Measurements from ENCODE around the gene IGSF9.

The IGSF9 gene

GRCh38 chr1:159945483-159946241 is at the start of gene IGSF9:
TSS of gene IGSF9 (minus strand) at chr1:159945613. CDS start at chr1:159943454, 2,159 bp downstream.
- Histone ChIP-seq H3K27ac (ENCODE audit: low read depth in 2 of 2, low read length in 2 of 2) (peak within 1 kb of the TSS; percentile 67 to 72), H3K4me1 (ENCODE audit: control insufficient read depth in 2 of 2, insufficient read depth in 2 of 2, low read length in 2 of 2) (peaks cover 33 to 39% of the 10 kb centered on the region in 2 donors), H3K4me3 (ENCODE audit: low read length in 2 of 2) (peak within 1 kb of the TSS; percentile 66 to 76), H3K36me3 (ENCODE audit: control insufficient read depth in 2 of 2, insufficient read depth in 2 of 2, low read length in 2 of 2) (no peaks in the 10 kb centered on the region), H3K27me3 (ENCODE audit: control insufficient read depth in 2 of 2, insufficient read depth in 2 of 2, low read length in 2 of 2) (peaks cover 0 to 4% of the 10 kb centered on the region in 2 donors), H3K9me3 (ENCODE audit: control insufficient read depth in 2 of 2, low read length in 2 of 2) (no peaks in the 10 kb centered on the region), H3K9ac (ENCODE audit: low read depth in 1 of 2, low read length in 2 of 2) (peak within 1 kb of the TSS; percentile 56 to 73)

- H3K4me1 ChIP-seq (ENCODE audit: control insufficient read depth in 2 of 2, insufficient read depth in 2 of 2, low read length in 2 of 2): peaks cover 0 to 6% of the 10 kb centered on the region in 2 donors
- no peak overlapping the region for H3K4me3 ChIP-seq (ENCODE audit: low read length in 2 of 2)
- H3K27me3 ChIP-seq (ENCODE audit: control insufficient read depth in 2 of 2, insufficient read depth in 2 of 2, low read length in 2 of 2): no peaks in the 10 kb centered on the region
- H3K9me3 ChIP-seq (ENCODE audit: control insufficient read depth in 2 of 2, low read length in 2 of 2): no peaks in the 10 kb centered on the region
- H3K27ac ChIP-seq (ENCODE audit: low read depth in 2 of 2, low read length in 2 of 2): no peak overlapping the region
- no peaks in the 10 kb centered on the region for H3K36me3 ChIP-seq (ENCODE audit: control insufficient read depth in 2 of 2, insufficient read depth in 2 of 2, low read length in 2 of 2)
- no peak overlapping the region for H3K9ac ChIP-seq (ENCODE audit: low read depth in 1 of 2, low read length in 2 of 2)
Observed at GRCh38 chr1:159994896-159995295, 49.5 kb upstream of the IGSF9 start.

GRCh38 chr1:159993911-159994310 is 48.5 kb upstream of the IGSF9 start:
- Histone ChIP-seq H3K27me3 (ENCODE audit: control insufficient read depth in 2 of 2, insufficient read depth in 2 of 2, low read length in 2 of 2) (no peaks in the 10 kb centered on the region), H3K4me3 (ENCODE audit: low read length in 2 of 2) (no peak overlapping the region), H3K9ac (ENCODE audit: low read depth in 1 of 2, low read length in 2 of 2) (no peak overlapping the region), H3K4me1 (ENCODE audit: control insufficient read depth in 2 of 2, insufficient read depth in 2 of 2, low read length in 2 of 2) (peaks cover 0 to 6% of the 10 kb centered on the region in 2 donors), H3K36me3 (ENCODE audit: control insufficient read depth in 2 of 2, insufficient read depth in 2 of 2, low read length in 2 of 2) (no peaks in the 10 kb centered on the region), H3K27ac (ENCODE audit: low read depth in 2 of 2, low read length in 2 of 2) (no peak overlapping the region), H3K9me3 (ENCODE audit: control insufficient read depth in 2 of 2, low read length in 2 of 2) (no peaks in the 10 kb centered on the region)

- Histone ChIP-seq H3K4me1 (ENCODE audit: control insufficient read depth in 2 of 2, insufficient read depth in 2 of 2, low read length in 2 of 2) (peaks cover 0 to 6% of the 10 kb centered on the region in 2 donors), H3K27me3 (ENCODE audit: control insufficient read depth in 2 of 2, insufficient read depth in 2 of 2, low read length in 2 of 2) (no peaks in the 10 kb centered on the region), H3K27ac (ENCODE audit: low read depth in 2 of 2, low read length in 2 of 2) (no peak overlapping the region), H3K36me3 (ENCODE audit: control insufficient read depth in 2 of 2, insufficient read depth in 2 of 2, low read length in 2 of 2) (no peaks in the 10 kb centered on the region), H3K4me3 (ENCODE audit: low read length in 2 of 2) (no peak overlapping the region), H3K9me3 (ENCODE audit: control insufficient read depth in 2 of 2, low read length in 2 of 2) (no peaks in the 10 kb centered on the region), H3K9ac (ENCODE audit: low read depth in 1 of 2, low read length in 2 of 2) (no peak overlapping the region)
Observed at GRCh38 chr1:159992161-159992560, 46.7 kb upstream of the IGSF9 start.

- peaks cover 0 to 6% of the 10 kb centered on the region in 2 donors for H3K4me1 ChIP-seq (ENCODE audit: control insufficient read depth in 2 of 2, insufficient read depth in 2 of 2, low read length in 2 of 2)
- no peak overlapping the region for H3K27ac ChIP-seq (ENCODE audit: low read depth in 2 of 2, low read length in 2 of 2)
- no peaks in the 10 kb centered on the region for H3K27me3 ChIP-seq (ENCODE audit: control insufficient read depth in 2 of 2, insufficient read depth in 2 of 2, low read length in 2 of 2)
- H3K9me3 ChIP-seq (ENCODE audit: control insufficient read depth in 2 of 2, low read length in 2 of 2): no peaks in the 10 kb centered on the region
- no peak overlapping the region for H3K4me3 ChIP-seq (ENCODE audit: low read length in 2 of 2)
- H3K36me3 ChIP-seq (ENCODE audit: control insufficient read depth in 2 of 2, insufficient read depth in 2 of 2, low read length in 2 of 2): no peaks in the 10 kb centered on the region
- H3K9ac ChIP-seq (ENCODE audit: low read depth in 1 of 2, low read length in 2 of 2): no peak overlapping the region
Observed at GRCh38 chr1:159991513-159991912, 46.1 kb upstream of the IGSF9 start.

- no peak overlapping the region for H3K9ac ChIP-seq (ENCODE audit: low read depth in 1 of 2, low read length in 2 of 2)
- no peaks in the 10 kb centered on the region for H3K9me3 ChIP-seq (ENCODE audit: control insufficient read depth in 2 of 2, low read length in 2 of 2)
- no peaks in the 10 kb centered on the region for H3K27me3 ChIP-seq (ENCODE audit: control insufficient read depth in 2 of 2, insufficient read depth in 2 of 2, low read length in 2 of 2)
- no peak overlapping the region for H3K4me3 ChIP-seq (ENCODE audit: low read length in 2 of 2)
- H3K27ac ChIP-seq (ENCODE audit: low read depth in 2 of 2, low read length in 2 of 2): no peak overlapping the region
- H3K4me1 ChIP-seq (ENCODE audit: control insufficient read depth in 2 of 2, insufficient read depth in 2 of 2, low read length in 2 of 2): peaks cover 0 to 6% of the 10 kb centered on the region in 2 donors
- no peaks in the 10 kb centered on the region for H3K36me3 ChIP-seq (ENCODE audit: control insufficient read depth in 2 of 2, insufficient read depth in 2 of 2, low read length in 2 of 2)
Observed at GRCh38 chr1:159990005-159990404, 44.6 kb upstream of the IGSF9 start.

GRCh38 chr1:159989581-159989980 is 44.2 kb upstream of the IGSF9 start:
- H3K4me3 ChIP-seq (ENCODE audit: low read length in 2 of 2): no peak overlapping the region
- H3K27ac ChIP-seq (ENCODE audit: low read depth in 2 of 2, low read length in 2 of 2): no peak overlapping the region
- peaks cover 0 to 6% of the 10 kb centered on the region in 2 donors for H3K4me1 ChIP-seq (ENCODE audit: control insufficient read depth in 2 of 2, insufficient read depth in 2 of 2, low read length in 2 of 2)
- H3K36me3 ChIP-seq (ENCODE audit: control insufficient read depth in 2 of 2, insufficient read depth in 2 of 2, low read length in 2 of 2): no peaks in the 10 kb centered on the region
- no peak overlapping the region for H3K9ac ChIP-seq (ENCODE audit: low read depth in 1 of 2, low read length in 2 of 2)
- H3K27me3 ChIP-seq (ENCODE audit: control insufficient read depth in 2 of 2, insufficient read depth in 2 of 2, low read length in 2 of 2): no peaks in the 10 kb centered on the region
- H3K9me3 ChIP-seq (ENCODE audit: control insufficient read depth in 2 of 2, low read length in 2 of 2): no peaks in the 10 kb centered on the region

GRCh38 chr1:159988006-159988405 is 42.6 kb upstream of the IGSF9 start:
- Histone ChIP-seq H3K36me3 (ENCODE audit: control insufficient read depth in 2 of 2, insufficient read depth in 2 of 2, low read length in 2 of 2) (no peaks in the 10 kb centered on the region), H3K27ac (ENCODE audit: low read depth in 2 of 2, low read length in 2 of 2) (no peak overlapping the region), H3K4me1 (ENCODE audit: control insufficient read depth in 2 of 2, insufficient read depth in 2 of 2, low read length in 2 of 2) (peaks cover 0 to 6% of the 10 kb centered on the region in 2 donors), H3K9me3 (ENCODE audit: control insufficient read depth in 2 of 2, low read length in 2 of 2) (no peaks in the 10 kb centered on the region), H3K4me3 (ENCODE audit: low read length in 2 of 2) (no peak overlapping the region), H3K9ac (ENCODE audit: low read depth in 1 of 2, low read length in 2 of 2) (no peak overlapping the region), H3K27me3 (ENCODE audit: control insufficient read depth in 2 of 2, insufficient read depth in 2 of 2, low read length in 2 of 2) (no peaks in the 10 kb centered on the region)

GRCh38 chr1:159987186-159987585 is 41.8 kb upstream of the IGSF9 start:
- H3K27me3 ChIP-seq (ENCODE audit: control insufficient read depth in 2 of 2, insufficient read depth in 2 of 2, low read length in 2 of 2): no peaks in the 10 kb centered on the region
- no peak overlapping the region for H3K9ac ChIP-seq (ENCODE audit: low read depth in 1 of 2, low read length in 2 of 2)
- no peaks in the 10 kb centered on the region for H3K36me3 ChIP-seq (ENCODE audit: control insufficient read depth in 2 of 2, insufficient read depth in 2 of 2, low read length in 2 of 2)
- no peak overlapping the region for H3K27ac ChIP-seq (ENCODE audit: low read depth in 2 of 2, low read length in 2 of 2)
- H3K4me1 ChIP-seq (ENCODE audit: control insufficient read depth in 2 of 2, insufficient read depth in 2 of 2, low read length in 2 of 2): peaks cover 0 to 6% of the 10 kb centered on the region in 2 donors
- H3K4me3 ChIP-seq (ENCODE audit: low read length in 2 of 2): no peak overlapping the region
- H3K9me3 ChIP-seq (ENCODE audit: control insufficient read depth in 2 of 2, low read length in 2 of 2): no peaks in the 10 kb centered on the region

GRCh38 chr1:159986531-159986930 is 41.1 kb upstream of the IGSF9 start:
- Histone ChIP-seq H3K27ac (ENCODE audit: low read depth in 2 of 2, low read length in 2 of 2) (no peak overlapping the region), H3K4me3 (ENCODE audit: low read length in 2 of 2) (no peak overlapping the region), H3K9me3 (ENCODE audit: control insufficient read depth in 2 of 2, low read length in 2 of 2) (no peaks in the 10 kb centered on the region), H3K27me3 (ENCODE audit: control insufficient read depth in 2 of 2, insufficient read depth in 2 of 2, low read length in 2 of 2) (no peaks in the 10 kb centered on the region), H3K36me3 (ENCODE audit: control insufficient read depth in 2 of 2, insufficient read depth in 2 of 2, low read length in 2 of 2) (peaks cover 2 to 4% of the 10 kb centered on the region in 2 donors), H3K9ac (ENCODE audit: low read depth in 1 of 2, low read length in 2 of 2) (no peak overlapping the region), H3K4me1 (ENCODE audit: control insufficient read depth in 2 of 2, insufficient read depth in 2 of 2, low read length in 2 of 2) (peaks cover 0 to 4% of the 10 kb centered on the region in 2 donors)
